NCI-H82 treated with DMSO at 0.1 percent for 48 hours (cell line): ENCODE measurements around the gene ZNF705A.
"Not testable (repeated sequence)": the region's sequence is repeated elsewhere in the genome, so short reads cannot be mapped to it uniquely, and the experiment has no call there.

ENCODE experiments used
- DNase-seq: peaks from one replicate; lab custom pipeline; 2025; ENCODE audit not compliant: unreplicated experiment; lab: John Stamatoyannopoulos, UW

Gene ZNF705A

DNA sequence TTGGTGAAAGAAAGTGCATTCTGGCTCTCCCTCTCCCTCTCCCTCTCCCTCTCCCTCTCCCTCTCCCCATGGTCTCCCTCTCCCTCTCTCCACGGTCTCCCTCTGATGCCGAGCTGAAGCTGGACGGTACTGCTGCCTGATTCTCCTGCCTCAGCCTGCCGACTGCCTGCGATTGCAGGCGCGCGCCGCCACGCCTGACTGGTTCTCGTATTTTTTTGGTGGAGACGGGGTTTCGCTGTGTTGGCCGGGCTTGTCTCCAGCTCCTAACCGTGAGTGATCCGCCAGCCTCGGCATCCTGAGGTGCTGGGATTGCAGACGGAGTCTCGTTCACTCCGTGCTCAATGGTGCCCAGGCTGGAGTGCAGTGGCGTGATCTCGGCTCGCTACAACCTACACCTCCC, 26.5 kb downstream of the ZNF705A start:
- not testable (repeated sequence) for DNase-seq

DNA sequence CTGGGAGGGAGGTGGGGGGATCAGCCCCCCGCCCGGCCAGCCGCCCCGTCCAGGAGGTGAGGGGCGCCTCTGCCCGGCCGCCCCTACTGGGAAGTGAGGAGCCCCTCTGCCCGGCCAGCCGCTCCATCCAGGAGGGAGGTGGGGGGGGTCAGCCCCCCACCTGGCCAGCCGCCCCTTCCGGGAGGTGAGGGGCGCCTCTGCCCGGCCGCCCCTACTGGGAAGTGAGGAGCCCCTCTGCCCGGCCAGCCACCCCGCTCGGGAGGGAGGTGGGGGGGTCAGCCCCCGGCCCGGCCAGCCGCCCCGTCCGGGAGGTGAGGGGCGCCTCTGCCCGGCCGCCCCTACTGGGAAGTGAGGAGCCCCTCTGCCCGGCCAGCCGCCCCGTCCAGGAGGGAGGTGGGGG, 27.4 kb downstream of the ZNF705A start:
- not testable (repeated sequence) for DNase-seq

DNA sequence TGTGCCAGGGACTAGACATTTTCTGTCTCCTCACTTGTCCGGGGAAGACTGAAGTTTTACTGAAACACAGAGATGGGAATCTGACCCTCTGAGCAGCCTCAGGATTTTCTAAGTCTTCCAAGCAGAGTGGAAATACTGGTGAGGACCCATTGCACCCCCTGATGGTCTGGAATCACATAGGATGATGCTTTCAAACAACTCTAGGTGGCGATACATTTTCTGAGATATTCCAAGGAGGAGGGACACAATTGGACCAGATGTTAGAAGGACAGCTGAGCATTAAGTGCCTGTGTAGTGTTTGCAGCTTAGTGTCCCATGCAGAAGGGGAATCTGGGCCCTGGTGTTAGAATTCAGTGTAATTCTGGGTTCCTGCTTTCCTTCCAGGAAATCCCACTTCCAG, 31.3 kb downstream of the ZNF705A start:
- not testable (repeated sequence) for DNase-seq

DNA sequence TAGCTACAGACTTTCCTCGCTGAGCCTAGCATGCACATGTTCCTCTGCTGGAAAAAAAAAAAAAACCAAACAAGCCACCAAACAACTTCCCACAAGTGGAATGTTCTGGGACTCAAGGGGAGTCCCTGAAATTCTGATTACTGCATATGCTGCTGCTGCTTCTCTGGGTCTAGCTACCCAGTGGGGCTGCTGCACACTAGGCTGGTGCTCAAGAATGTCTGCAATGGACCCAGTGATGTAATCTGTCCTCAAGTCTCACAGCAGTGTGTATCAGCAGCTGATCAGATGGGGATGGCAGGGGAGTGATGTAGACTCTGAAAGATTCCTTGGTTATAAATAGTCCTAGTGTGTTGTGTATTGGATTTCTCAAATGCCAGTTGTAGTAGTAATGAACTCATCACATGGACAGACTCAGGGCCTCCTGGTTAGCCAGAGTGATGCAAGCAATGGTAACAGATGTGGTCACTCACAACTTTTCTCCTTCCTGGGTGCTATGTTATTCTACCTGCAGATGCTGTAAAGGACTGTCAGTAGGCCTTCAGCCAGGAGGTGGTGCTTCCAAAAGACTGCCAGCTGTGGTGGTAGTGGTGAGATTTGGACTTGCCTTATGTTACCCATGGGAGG, 41.0 kb downstream of the ZNF705A start:
- not testable (repeated sequence) for DNase-seq

DNA sequence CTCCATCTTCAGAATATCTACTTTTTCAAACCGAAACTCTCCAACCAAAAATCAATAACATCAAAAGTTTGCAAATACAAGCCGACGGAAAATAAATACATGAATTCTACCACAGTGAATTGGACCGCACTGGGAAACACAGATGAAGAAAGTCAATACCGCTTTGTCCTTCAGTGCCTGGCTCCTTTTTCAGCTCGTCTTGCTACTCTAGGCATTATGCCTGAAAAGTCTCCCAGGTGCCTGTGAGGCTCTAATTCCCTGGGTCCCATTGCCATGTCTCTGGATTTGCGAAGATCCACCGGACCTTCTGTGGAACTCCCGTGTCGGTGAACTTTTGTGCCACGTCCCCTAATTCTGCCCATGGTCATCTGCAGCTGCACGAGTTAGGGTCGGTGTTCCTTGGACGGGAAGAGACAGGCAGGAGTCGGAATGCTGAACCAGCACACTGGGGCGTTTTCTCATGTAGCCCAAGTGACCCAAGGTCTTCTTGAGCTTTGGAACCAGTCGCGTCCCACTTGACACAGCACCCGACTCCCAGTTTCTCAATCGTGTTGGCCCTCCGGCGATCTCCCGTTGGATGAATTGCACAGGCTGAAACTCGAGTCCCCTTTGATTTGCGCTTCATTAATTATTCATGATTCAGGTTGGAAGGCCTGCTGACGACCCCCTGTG, 62.0 kb downstream of the ZNF705A start:
- not testable (repeated sequence) for DNase-seq

DNA sequence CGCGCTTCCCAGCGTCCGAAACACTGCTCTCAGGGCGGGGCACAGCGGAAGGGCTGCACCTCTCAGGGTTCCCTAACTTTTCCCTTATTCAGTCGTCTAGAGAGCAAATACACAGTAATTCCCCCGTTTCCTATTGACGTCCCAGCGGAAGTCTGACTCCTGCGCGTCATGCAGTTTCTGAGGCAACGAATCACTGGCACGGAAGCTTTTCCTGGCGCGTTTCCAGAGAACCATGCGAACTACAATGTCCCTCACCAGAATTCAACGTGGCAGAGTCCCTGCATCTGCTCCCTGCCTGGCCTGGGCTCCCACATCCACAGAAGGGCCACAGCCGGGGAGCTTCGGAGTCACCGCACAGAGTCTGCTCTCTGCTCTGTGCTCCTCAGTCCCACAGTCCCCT, 64.6 kb downstream of the ZNF705A start:
- DNase-seq: not testable (repeated sequence)

DNA sequence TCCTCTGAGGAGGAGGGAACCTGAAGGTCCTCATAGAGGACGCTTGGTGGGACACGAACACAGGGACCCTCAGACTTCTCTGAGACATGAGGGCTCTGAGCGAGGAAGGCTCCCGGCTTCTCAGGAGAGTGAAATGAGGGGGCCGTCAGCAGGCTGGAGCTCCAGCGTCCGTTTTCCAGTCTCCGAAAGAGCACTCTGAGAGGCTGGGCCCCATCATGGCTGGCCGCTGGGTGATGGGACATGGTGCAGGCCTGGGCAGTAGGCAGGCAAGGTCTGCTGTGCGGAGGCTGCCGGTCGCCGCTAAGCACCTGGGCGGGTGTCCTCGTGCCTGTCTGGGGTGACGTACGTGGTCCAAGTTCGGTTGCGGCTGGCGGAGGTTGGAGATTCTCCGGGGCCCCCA, 65.0 kb downstream of the ZNF705A start:
- not testable (repeated sequence) for DNase-seq

DNA sequence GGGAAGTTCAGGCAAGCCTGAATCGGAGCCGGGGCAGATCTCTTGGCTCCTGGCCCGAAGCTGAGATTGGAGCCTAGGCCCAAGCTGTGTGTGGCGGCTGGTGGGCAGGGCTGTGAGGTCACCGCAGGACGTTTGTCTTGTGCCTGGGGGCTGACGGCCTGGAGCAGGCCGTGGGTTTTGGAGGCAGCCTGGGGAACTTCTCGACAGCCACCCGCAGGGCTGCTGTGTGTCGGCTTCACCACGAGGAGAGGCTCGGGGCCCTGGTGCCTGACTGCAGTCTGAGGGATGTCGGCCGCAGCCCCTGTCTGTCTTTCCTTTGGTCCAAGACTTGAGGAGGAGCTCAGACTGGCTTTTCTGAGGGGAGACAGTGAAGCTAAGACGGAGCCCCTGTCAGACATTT, 65.5 kb downstream of the ZNF705A start:
- DNase-seq: not testable (repeated sequence)

DNA sequence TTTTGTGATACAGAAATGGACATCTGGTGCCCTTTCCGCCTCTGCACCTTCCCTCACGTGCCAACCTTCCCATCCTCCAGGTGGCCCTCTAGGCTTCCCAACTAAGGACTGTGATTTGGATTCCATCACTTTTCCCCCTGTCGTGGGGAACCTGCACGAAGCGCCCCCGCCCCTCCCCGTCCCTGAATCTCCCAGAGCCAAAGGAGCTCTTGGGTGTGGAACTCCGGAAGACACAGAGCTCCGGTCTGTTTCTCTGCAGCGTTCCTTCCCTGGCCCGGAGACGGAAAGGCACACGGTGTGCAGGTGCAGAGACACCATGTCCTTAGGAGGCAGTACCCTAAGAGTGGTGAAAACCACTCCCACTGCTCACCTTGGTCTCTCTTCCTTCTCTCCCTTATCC, 66.8 kb downstream of the ZNF705A start:
- not testable (repeated sequence) for DNase-seq

DNA sequence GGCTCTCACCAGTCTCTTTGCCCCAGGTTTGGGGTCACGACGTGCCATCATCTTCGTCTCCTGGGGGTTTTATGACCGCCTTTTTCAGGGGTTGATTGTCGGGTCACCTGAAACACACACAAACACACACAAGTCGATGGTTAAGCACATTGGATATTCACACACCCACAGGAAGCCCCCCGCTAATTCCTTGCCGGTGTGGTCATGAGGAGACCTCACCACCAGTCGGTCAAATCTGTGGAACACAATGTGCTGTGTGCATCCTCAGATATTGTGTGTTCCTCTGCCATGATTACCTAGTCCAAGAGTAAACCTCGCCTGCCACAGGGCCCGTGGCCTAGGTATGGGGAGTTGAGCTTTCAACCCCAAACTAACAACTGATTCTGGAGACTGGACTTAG, 68.0 kb downstream of the ZNF705A start:
- DNase-seq: not testable (repeated sequence)

DNA sequence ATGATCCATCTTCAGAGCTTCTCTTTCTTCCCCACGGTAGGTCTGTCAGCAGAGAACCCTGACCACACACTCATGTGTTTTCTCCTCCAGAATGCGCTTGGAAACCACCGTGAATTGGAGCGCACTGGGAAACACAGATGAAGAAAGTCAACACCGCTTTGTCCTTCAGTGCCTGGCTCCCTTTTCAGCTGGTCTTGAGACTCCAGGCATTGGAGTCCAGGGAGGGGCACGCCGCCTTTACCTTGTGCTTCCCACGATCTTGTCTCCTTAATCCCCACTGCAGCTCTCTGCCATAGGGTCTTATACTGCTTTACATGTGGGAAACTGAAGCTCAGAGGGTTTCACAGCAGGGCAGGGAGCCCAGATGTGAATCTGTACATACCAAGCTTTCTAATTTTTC, 69.5 kb downstream of the ZNF705A start:
- no peak for DNase-seq

DNA sequence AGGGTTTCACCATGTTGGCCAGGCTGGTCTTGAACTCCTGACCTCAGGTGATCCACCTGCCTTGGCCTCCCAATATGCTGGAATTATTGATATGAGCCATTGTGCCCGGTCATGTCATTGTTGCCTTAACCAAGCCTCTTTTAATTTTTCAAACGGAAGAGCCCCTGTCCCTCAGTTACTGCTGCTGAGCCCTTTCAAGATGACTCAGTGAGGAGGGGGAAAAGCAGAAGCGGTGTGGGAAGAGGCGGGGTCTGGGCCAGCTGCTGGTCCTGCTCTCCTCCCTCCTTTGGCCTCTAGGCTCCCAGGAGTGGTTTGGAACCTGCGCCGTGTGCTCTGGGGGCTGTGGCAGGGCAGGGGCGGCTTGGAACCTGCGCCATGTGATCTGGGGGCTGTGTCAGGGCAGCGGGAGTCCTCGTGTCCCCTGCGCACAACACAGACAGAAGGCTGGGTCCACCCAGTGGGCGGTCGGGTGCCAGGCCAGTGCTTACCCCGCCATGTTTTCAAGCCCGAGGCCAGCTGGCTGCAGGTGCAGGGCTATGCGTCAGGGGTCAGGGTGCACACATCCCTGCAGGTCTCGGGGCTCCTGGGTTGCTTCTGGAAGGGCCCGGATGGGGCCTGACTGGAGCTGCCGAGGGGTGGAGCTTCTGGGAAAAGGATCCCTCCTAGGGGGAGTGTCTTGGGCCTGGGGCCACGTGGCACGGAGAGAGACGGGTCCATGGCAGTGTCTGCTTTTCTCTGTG, 70.3 kb downstream of the ZNF705A start, which contains the start of gene FAM90A1:
Gene FAM90A1 (minus strand): TSS at position 627 of the 740 bp plus-strand sequence. CDS start 2,786 bp downstream, outside the sequence.
- not testable (repeated sequence) for DNase-seq

DNA sequence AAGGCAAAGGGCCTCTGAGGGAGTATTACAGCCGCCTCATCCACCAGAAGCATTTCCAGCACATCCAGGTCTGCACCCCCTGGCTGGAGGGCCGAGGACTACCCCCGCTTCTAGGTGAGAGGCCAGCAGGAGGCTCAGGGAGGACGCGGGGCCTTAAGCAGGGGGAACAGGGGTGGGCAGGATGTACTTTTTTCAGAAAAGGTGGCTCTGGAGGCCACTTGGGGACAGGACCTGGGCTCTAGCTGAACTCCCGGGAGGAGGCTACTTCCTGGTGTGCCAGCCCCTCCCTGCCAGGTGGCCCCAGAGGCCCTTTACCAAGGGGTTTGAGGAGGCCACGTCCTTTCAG, 70.9 kb downstream of the ZNF705A start:
- DNase-seq: not testable (repeated sequence)

DNA sequence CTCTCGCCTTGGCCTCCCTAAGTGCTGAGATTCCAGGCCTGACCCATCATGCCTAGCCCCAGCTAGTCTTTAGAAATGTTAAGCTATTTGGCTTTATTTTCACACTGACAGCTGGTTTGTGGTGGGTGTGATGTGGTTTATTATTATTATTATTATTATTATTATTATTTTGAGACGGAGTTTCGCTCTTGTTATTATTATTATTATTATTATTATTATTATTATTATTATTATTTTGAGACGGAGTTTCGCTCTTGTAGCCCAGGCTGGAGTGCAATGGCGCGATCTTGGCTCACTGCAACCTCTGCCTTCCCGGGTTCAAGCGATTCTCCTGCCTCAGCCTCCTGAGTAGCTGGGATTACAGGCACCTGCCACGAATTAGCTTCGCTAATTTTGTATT, 71.8 kb downstream of the ZNF705A start:
- not testable (repeated sequence) for DNase-seq

DNA sequence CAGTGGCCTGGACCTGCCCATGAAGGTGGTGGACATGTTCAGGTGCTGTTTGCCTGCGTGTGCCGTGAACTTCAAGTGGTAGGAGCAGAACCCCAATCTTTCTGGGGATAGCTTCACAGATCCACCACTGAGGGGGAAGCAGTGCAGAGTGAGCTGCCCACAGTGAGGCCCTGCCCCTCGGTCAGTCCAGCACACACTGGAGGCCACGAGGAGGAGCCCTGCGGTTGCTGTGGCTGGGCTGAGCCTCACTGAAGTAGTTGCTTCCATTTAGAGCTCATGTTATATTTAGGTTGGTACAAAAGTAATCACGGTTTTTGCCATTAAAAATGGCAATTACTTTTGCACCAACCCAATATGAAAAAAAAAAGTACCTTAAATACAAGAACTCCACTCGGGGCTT, 72.7 kb downstream of the ZNF705A start:
- not testable (repeated sequence) for DNase-seq
